Measurements from ENCODE around the gene PEAK3.

The PEAK3 gene

GRCh38 chr19:2315121-2315817, 33.3 kb upstream of the PEAK3 start:
- DNase-seq, result no peak

- DNase-seq, result no peak
These were observed 31.0 kb upstream of the PEAK3 start for GRCh38 chr19:2312820-2313501.

- DNase-seq, result no peak
These were observed 29.1 kb upstream of the PEAK3 start for GRCh38 chr19:2311093-2311492.

- peak; percentile 66 to 72 for DNase-seq
These were observed 27.9 kb upstream of the PEAK3 start for GRCh38 chr19:2309734-2310362.

- no peak for DNase-seq
These were observed 26.2 kb upstream of the PEAK3 start, which contains the start of gene LINGO3 for GRCh38 chr19:2308114-2308556. TSS of gene LINGO3 (minus strand) at chr19:2308154. CDS start at chr19:2291776, 16,378 bp downstream.

GRCh38 chr19:2307518-2308012, 25.6 kb upstream of the PEAK3 start:
- no peak for DNase-seq

- DNase-seq, result no peak
These were observed 25.0 kb upstream of the PEAK3 start for GRCh38 chr19:2306971-2307370.

- DNase-seq, result no peak
These were observed 24.4 kb upstream of the PEAK3 start for GRCh38 chr19:2306281-2306806.

GRCh38 chr19:2305452-2306280, 23.7 kb upstream of the PEAK3 start:
- no peak for DNase-seq

- DNase-seq, result no peak
These were observed 21.3 kb upstream of the PEAK3 start for GRCh38 chr19:2303211-2303798.

- DNase-seq, result no peak
These were observed 20.6 kb upstream of the PEAK3 start for GRCh38 chr19:2302319-2303210.

- no peak for DNase-seq
These were observed 18.6 kb upstream of the PEAK3 start for GRCh38 chr19:2300533-2300932.

- no peak for DNase-seq
These were observed 14.2 kb upstream of the PEAK3 start for GRCh38 chr19:2296141-2296540.

- no peak for DNase-seq
These were observed 12.8 kb upstream of the PEAK3 start for GRCh38 chr19:2294687-2295335.

GRCh38 chr19:2291185-2291751, 9.3 kb upstream of the PEAK3 start:
- DNase-seq, result no peak

- DNase-seq, result no peak
These were observed 8.6 kb upstream of the PEAK3 start for GRCh38 chr19:2290441-2291184.

- no peak for DNase-seq
These were observed 7.9 kb upstream of the PEAK3 start for GRCh38 chr19:2289714-2290435.

GRCh38 chr19:2288818-2289713, 7.1 kb upstream of the PEAK3 start:
- DNase-seq, result no peak

Data from SHP77 (cell line).